ENCODE data around the gene FZD4.
"Not testable (repeated sequence)": the region's sequence is repeated elsewhere in the genome, so short reads cannot be mapped to it uniquely, and the experiment has no call there.

Gene FZD4

DNA sequence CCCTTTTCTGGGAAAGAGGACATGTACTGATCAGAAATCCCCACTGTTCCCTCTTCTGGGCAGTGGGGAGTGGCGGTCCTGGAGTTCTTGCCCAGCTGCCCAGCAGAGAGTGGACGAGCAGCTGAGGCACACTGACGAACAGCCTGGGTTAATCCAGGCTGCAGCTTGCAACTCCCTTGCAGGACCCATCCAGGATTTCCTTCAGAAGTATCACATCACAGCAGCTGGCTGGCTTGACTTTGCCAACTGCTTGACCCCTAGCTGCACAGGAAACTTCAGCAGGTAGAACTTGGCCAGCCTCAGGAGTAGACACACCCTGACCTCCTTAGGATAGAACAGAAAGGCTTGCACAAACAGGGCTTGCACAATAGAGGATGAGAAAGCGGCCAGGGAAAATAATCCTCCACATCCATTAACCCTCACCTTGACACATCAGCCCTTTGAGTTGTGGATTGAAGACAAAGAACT is 27.9 kb upstream of the FZD4 start:
- no peak for DNase-seq
- Mint-ChIP-seq H3K4me3 (no peak overlapping the region), H3K9me3 (no peaks in the 10 kb centered on the region), H3K27me3 (peaks cover 0 to 21% of the 10 kb centered on the region in 2 donors), H3K36me3 (no peaks in the 10 kb centered on the region), H3K27ac (no peak overlapping the region), H3K4me1 (no peaks in the 10 kb centered on the region)
- no peak for ATAC-seq (replicated peaks)

- Mint-ChIP-seq H3K4me1 (no peaks in the 10 kb centered on the region), H3K27me3 (peaks cover 0 to 21% of the 10 kb centered on the region in 2 donors), H3K9me3 (no peaks in the 10 kb centered on the region), H3K27ac (no peak overlapping the region), H3K4me3 (no peak overlapping the region), H3K36me3 (no peaks in the 10 kb centered on the region)
- ATAC-seq (replicated peaks) = no peak
- DNase-seq = no peak
Observed at GRCh38 chr11:86981777-86982540, 26.8 kb upstream of the FZD4 start.

GRCh38 chr11:86980086-86980796 is 25.0 kb upstream of the FZD4 start:
- Mint-ChIP-seq H3K27me3 (peaks cover 0 to 11% of the 10 kb centered on the region in 2 donors), H3K27ac (no peak overlapping the region), H3K4me1 (no peaks in the 10 kb centered on the region), H3K4me3 (no peak overlapping the region), H3K9me3 (no peaks in the 10 kb centered on the region), H3K36me3 (no peaks in the 10 kb centered on the region)
- no peak for ATAC-seq (replicated peaks)
- DNase-seq = no peak

GRCh38 chr11:86978756-86979608 is 23.8 kb upstream of the FZD4 start:
- Mint-ChIP-seq H3K27ac (no peak overlapping the region), H3K36me3 (no peaks in the 10 kb centered on the region), H3K4me1 (no peaks in the 10 kb centered on the region), H3K4me3 (no peak overlapping the region), H3K27me3 (no peaks in the 10 kb centered on the region), H3K9me3 (peaks cover 0 to 3% of the 10 kb centered on the region in 2 donors)
- peak; percentile 78 to 80 for ATAC-seq (replicated peaks)
- no peak for DNase-seq

DNA sequence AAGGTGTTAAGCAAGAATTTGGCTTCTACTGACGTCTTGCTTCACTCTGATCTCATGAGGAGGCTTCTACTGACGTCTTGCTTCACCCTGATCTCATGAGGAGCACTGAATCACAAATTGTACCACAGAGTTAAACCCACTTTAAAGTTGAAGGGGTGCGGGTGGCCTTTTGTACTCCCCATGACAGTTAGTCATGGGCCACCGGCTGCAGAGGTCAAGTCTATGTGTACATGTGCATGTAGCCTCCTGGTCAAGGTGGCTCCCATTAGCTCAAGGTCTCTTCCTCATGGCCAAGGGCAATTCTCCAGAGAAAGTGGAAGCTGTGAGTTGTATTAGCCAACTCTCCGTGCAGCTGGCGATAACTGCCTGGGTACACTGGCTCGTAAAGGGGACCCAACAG is 23.1 kb upstream of the FZD4 start:
- Mint-ChIP-seq H3K4me1 (no peaks in the 10 kb centered on the region), H3K27me3 (no peaks in the 10 kb centered on the region), H3K9me3 (peaks cover 4 to 10% of the 10 kb centered on the region in 2 donors), H3K27ac (no peak overlapping the region), H3K4me3 (no peak overlapping the region), H3K36me3 (peaks cover 0 to 3% of the 10 kb centered on the region in 2 donors)
- DNase-seq (no peak), ATAC-seq (replicated peaks) (no peak)

DNA sequence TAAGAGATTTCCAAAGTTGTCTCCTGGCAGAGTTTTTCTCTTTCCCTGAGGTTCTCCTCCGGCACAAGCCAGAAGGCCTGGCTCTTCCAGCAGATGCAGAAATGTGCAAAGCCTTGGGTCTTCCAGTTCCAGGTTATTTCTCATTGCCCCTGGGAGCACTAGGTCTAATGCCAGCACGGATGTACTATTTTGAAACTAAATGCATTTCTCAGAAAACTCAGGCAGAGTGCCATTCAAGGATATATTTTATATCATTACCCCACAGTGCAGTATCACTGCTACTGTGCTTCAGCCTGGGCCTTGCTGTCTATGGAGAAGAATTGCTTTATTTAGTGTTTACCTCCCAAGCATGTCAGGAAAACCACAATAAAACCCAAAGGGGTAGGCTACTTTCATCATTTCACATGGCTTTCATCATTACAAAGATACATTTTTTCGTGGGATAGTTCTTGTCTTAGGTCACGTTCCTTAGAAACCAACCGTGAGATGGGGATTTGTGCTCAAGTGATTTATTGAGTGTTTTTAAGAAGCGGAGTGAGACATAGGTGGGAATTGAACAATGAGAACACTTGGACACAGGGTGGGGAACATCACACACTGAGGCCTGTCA is 22.4 kb upstream of the FZD4 start:
- DNase-seq (no peak), ATAC-seq (replicated peaks) (no peak)
- H3K9me3 Mint-ChIP-seq = peaks cover 11 to 15% of the 10 kb centered on the region in 2 donors
- H3K4me3 Mint-ChIP-seq = no peak overlapping the region
- no peaks in the 10 kb centered on the region for H3K27me3 Mint-ChIP-seq
- no peak overlapping the region for H3K27ac Mint-ChIP-seq
- H3K4me1 Mint-ChIP-seq = no peaks in the 10 kb centered on the region
- peaks cover 0 to 4% of the 10 kb centered on the region in 2 donors for H3K36me3 Mint-ChIP-seq

DNA sequence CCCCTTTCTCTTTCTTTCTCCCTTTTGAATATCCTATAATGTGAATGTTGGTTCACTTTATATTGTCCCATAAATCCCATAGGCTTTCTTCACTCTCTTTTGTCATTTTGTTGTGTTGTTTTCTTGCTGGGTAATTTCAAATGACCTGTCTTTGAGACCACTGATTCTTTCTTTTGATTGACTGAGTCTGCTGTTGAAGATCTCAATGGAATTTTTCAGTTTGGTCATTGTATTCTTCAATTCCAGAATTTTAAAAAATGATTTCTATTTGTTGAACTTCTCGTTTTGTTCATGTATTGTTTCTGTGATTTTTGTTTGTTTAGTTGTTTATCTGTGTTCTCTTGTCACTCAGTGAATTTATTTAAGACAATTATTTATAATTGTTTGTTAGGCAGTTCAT is 17.5 kb upstream of the FZD4 start:
- H3K4me3 Mint-ChIP-seq = no peak overlapping the region
- H3K27ac Mint-ChIP-seq = no peak overlapping the region
- no peaks in the 10 kb centered on the region for H3K4me1 Mint-ChIP-seq
- ATAC-seq (replicated peaks) = no peak
- H3K27me3 Mint-ChIP-seq = peaks cover 7 to 10% of the 10 kb centered on the region in 2 donors
- peaks cover 11 to 16% of the 10 kb centered on the region in 2 donors for H3K9me3 Mint-ChIP-seq
- no peak for DNase-seq
- H3K36me3 Mint-ChIP-seq = peaks cover 0 to 4% of the 10 kb centered on the region in 2 donors

DNA sequence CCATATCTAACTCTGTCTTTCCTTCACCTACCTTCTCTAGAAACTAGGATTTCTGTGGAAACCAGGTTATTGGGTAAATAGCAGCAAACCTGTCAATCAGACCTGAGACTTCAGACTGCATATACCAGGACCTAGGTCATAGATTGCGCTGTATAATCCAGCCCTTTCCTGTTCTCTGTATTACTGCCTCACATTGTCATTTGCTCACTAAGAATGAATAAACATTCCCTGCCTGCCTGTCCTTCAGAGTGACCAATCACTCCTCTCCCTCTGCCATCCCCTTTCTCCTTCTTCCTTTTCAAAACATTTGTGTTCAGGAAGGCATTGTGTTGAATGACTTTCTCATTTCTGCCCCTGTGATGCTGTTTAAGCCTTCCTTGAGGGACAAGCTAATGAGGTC is 14.1 kb upstream of the FZD4 start:
- H3K4me1 Mint-ChIP-seq = no peaks in the 10 kb centered on the region
- DNase-seq (no peak), ATAC-seq (replicated peaks) (no peak)
- no peak overlapping the region for H3K4me3 Mint-ChIP-seq
- H3K27ac Mint-ChIP-seq = no peak overlapping the region
- H3K9me3 Mint-ChIP-seq = peaks cover 11 to 16% of the 10 kb centered on the region in 2 donors
- peaks cover 0 to 4% of the 10 kb centered on the region in 2 donors for H3K36me3 Mint-ChIP-seq
- peaks cover 28 to 36% of the 10 kb centered on the region in 2 donors for H3K27me3 Mint-ChIP-seq

DNA sequence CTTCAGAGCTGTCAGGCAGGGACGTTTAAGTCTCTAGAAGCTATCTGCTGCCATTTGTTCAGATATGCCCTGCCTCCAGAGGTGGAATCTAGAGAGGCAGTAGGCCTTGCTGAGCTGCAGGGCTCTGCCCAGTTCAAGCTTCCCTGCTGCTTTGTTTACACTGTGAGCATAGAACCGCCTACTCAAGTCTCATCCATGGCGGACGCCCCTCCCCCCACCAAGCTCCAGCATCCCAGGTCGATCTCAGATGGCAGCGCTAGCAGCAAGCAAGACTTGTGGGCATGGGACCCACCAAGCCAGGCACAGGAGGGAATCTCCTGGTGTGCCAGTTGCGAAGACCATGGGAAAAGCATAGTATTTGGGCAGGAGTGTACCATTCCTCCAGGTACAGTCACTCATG is 12.4 kb upstream of the FZD4 start:
- H3K4me1 Mint-ChIP-seq; H3K9me3 Mint-ChIP-seq; H3K36me3 Mint-ChIP-seq; H3K27ac Mint-ChIP-seq; DNase-seq; H3K4me3 Mint-ChIP-seq; ATAC-seq (replicated peaks): not testable (repeated sequence)
- H3K27me3 Mint-ChIP-seq = peaks cover 41 to 52% of the 10 kb centered on the region in 2 donors

DNA sequence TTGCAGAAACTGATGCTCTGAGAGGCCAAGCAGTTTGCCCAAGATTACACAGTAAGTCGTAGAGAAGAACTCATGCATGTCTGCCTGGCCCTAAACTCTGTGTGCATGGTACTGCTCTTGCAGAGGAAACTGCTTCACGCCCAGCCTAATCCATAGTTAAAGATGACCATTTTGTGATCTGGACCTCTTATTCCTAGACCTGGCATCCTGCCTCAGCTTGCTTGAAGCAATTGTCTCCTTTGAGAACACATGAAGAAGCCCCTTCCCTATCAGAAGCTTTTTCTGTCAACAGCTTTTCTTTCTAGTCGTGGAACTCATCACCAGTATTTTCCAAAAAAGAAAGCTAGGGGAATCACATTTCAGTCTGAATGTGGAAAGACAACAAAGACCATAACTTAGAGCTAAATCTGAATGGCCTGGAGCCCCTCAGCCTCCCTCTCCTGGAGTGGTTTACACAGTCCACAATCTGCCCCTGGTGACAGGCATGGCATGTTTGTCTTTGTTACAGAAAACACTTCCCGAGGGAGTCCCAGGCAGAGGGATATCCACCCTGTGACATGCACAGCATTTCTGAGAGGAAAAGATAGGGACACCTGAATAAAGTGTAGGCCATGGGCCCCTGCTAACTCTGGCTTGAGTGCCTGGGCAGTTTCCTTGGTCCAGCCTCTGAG is 2.9 kb upstream of the FZD4 start:
- Mint-ChIP-seq H3K4me1 (peaks cover 11 to 21% of the 10 kb centered on the region in 2 donors), H3K9me3 (no peaks in the 10 kb centered on the region), H3K27me3 (peaks cover 29 to 69% of the 10 kb centered on the region in 2 donors), H3K27ac (no peak overlapping the region), H3K4me3 (no peak overlapping the region), H3K36me3 (peaks cover 0 to 2% of the 10 kb centered on the region in 2 donors)
- no peak for DNase-seq
- ATAC-seq (replicated peaks) = no peak

- H3K4me3 Mint-ChIP-seq = no peak overlapping the region
- H3K9me3 Mint-ChIP-seq = no peaks in the 10 kb centered on the region
- peaks cover 0 to 2% of the 10 kb centered on the region in 2 donors for H3K36me3 Mint-ChIP-seq
Observed at GRCh38 chr11:86956905-86957195, 1.7 kb upstream of the FZD4 start.

GRCh38 chr11:86955111-86955360 is 159 bp downstream of the FZD4 start:
- no peak overlapping the region for H3K27ac Mint-ChIP-seq
- peaks cover 23 to 59% of the 10 kb centered on the region in 2 donors for H3K27me3 Mint-ChIP-seq
- ATAC-seq (replicated peaks) = peak in 1 of 2 donors; percentile 8
- peak overlapping the region in 1 of 2 donors; percentile 82 for H3K4me3 Mint-ChIP-seq
- H3K4me1 Mint-ChIP-seq = peaks cover 11 to 21% of the 10 kb centered on the region in 2 donors
- peaks cover 0 to 2% of the 10 kb centered on the region in 2 donors for H3K36me3 Mint-ChIP-seq
- no peaks in the 10 kb centered on the region for H3K9me3 Mint-ChIP-seq
- DNase-seq = no peak

More at GRCh38 chr11:86956905-86957195, 1.7 kb upstream of the FZD4 start:
- Mint-ChIP-seq H3K27ac (no peak overlapping the region), H3K27me3 (peaks cover 23 to 63% of the 10 kb centered on the region in 2 donors), H3K4me1 (peaks cover 11 to 21% of the 10 kb centered on the region in 2 donors)
- DNase-seq (no peak), ATAC-seq (replicated peaks) (no peak)

- Mint-ChIP-seq H3K4me1 (peaks cover 11 to 21% of the 10 kb centered on the region in 2 donors), H3K9me3 (no peaks in the 10 kb centered on the region), H3K27ac (no peak overlapping the region), H3K4me3 (peak overlapping the region; percentile 80 to 82), H3K36me3 (peaks cover 0 to 2% of the 10 kb centered on the region in 2 donors), H3K27me3 (peaks cover 23 to 57% of the 10 kb centered on the region in 2 donors)
- DNase-seq = no peak
- ATAC-seq (replicated peaks) = peak in 1 of 2 donors; percentile 3
Observed at GRCh38 chr11:86954269-86955110, 705 bp downstream of the FZD4 start.
